ENCODE data around the gene SDS. TPM values are rescaled to one million over a fixed set of nuclear protein-coding genes. Genes with fewer than 3 reads are reported as not detected.

Gene SDS
- total RNA-seq, 1 donor from 2014 or later = not detected

DNA sequence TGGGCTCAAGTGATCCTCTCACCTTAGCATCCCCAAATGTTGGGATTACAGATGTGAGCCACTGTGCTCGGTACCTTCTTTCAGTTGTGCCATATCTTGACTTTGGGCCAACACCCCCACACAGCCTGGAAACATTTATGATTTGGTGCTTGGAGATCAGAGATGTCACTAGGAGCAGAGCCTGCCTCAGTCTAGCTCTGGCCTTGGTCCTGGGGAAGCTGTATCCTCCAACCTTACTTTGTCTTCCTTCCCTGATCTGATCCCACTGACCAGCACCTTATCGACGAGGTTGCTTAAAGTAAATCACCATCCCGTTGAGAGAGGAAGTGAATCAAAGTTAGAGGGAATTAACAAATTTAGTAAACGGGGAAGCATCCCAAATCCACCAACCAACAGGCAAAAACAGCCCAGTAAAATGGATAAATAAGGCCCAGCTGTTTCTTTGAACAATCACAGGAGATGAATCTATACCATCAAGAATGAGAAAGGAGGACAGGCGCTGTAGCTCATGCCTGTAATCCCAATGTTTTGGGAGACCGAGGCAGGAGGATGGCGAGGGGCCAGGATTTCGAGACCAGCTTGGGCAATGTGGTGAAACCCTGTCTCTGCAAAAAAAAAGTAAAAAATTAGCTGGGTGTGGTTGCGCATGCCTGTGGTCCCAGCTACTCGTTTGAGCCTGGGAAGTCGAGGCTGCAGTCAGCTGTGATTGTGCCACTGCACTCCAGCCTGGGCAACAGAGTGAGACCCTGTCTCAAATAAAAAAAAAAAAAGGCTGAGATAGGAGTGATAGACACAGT lies 41.9 kb downstream of the SDS start:
- no peak overlapping the region for H3K9ac ChIP-seq (ENCODE audit: low read length)
- no peak overlapping the region for H3K27ac ChIP-seq (ENCODE audit: low read depth, low read length)
- no peaks in the 10 kb centered on the region for H3K27me3 ChIP-seq (ENCODE audit: insufficient read depth, low read length)
- H3K79me2 ChIP-seq (ENCODE audit: insufficient read depth, low read length) = peaks cover 27% of the 10 kb centered on the region
- H2AFZ ChIP-seq (ENCODE audit: low read depth, low read length) = no peak overlapping the region
- H3K9me3 Mint-ChIP-seq (ENCODE audit: unreplicated experiment) = no peaks in the 10 kb centered on the region
- peaks cover 48% of the 10 kb centered on the region for H4K20me1 ChIP-seq (ENCODE audit: insufficient read depth, low read length)
- no peak for FAIRE-seq
- H3K27ac Mint-ChIP-seq (ENCODE audit: unreplicated experiment) = no peak overlapping the region
- TF ChIP-seq, protein P1, sequence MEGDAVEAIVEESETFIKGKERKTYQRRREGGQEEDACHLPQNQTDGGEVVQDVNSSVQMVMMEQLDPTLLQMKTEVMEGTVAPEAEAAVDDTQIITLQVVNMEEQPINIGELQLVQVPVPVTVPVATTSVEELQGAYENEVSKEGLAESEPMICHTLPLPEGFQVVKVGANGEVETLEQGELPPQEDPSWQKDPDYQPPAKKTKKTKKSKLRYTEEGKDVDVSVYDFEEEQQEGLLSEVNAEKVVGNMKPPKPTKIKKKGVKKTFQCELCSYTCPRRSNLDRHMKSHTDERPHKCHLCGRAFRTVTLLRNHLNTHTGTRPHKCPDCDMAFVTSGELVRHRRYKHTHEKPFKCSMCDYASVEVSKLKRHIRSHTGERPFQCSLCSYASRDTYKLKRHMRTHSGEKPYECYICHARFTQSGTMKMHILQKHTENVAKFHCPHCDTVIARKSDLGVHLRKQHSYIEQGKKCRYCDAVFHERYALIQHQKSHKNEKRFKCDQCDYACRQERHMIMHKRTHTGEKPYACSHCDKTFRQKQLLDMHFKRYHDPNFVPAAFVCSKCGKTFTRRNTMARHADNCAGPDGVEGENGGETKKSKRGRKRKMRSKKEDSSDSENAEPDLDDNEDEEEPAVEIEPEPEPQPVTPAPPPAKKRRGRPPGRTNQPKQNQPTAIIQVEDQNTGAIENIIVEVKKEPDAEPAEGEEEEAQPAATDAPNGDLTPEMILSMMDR (IDR thresholded peaks at IDR 0.05; ENCODE audit: insufficient read depth, low read depth, low read length) = no peak
- no peak for TF ChIP-seq EZH2 (IDR thresholded peaks at IDR 0.05; ENCODE audit: insufficient read depth, low read length)
- no peak overlapping the region for H3K4me3 ChIP-seq (ENCODE audit: insufficient read depth, low read depth, low read length)
- peaks cover 5% of the 10 kb centered on the region for H3K36me3 Mint-ChIP-seq (ENCODE audit: low read depth, unreplicated experiment)
- H3K4me1 ChIP-seq (ENCODE audit: insufficient read depth, low read length) = peaks cover 10% of the 10 kb centered on the region
- H3K9me3 ChIP-seq (ENCODE audit: insufficient read depth, low read depth, low read length) = no peaks in the 10 kb centered on the region
- no peak overlapping the region for H3K4me2 ChIP-seq (ENCODE audit: low read length)
- DNase-seq (ENCODE audit: low read depth) = no peak
- no peak overlapping the region for H3K4me3 Mint-ChIP-seq (ENCODE audit: unreplicated experiment)
- no peaks in the 10 kb centered on the region for H3K27me3 Mint-ChIP-seq (ENCODE audit: low read depth, unreplicated experiment)
- no peaks in the 10 kb centered on the region for H3K36me3 ChIP-seq (ENCODE audit: insufficient read depth, low read length)
- peaks cover 5% of the 10 kb centered on the region for H3K4me1 Mint-ChIP-seq (ENCODE audit: low read depth, unreplicated experiment)

DNA sequence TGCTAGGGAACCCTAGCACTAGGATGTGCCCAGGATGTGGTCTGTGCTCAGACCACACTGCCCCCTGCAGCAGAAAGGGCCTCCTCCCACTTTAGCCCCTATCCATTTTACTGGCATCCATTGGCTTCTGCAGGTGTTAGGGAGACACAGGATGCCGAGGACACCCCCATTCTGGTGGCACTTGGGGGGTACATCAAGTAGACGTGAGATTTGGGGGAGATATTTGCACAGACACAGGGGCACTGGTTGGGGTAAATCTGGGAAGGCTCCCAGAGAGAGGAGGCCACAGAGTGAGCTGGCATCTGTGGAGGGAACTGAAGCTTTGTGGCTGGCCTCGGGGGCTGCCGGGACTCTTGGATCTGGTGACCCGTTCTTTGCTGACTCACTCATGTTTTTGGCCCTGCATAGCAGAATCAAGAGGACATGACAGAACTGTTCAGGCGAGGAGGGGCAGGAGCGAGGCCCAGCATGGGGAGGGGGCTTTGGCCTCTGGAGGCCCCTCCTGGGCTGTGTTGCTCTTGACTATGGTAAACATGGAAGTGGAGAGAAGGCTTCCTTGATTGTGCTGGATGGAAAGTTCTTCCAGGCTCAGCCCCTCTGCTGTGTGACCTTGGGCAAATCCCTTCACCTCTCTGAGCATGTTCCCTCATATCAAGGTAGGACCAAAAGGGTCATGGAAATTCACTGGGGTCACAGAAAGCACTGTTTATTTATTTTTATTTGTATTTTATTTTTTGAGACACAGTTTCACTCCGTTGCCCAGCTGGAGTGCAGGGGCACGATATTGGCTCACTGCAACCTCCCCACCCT lies 43.5 kb downstream of the SDS start:
- H3K36me3 Mint-ChIP-seq (ENCODE audit: low read depth, unreplicated experiment) = peaks cover 5% of the 10 kb centered on the region
- DNase-seq (ENCODE audit: low read depth) = no peak
- H3K27ac ChIP-seq (ENCODE audit: low read depth, low read length) = no peak overlapping the region
- H3K4me3 ChIP-seq (ENCODE audit: insufficient read depth, low read depth, low read length) = peak overlapping the region; percentile 24
- H3K27me3 Mint-ChIP-seq (ENCODE audit: low read depth, unreplicated experiment) = no peaks in the 10 kb centered on the region
- H4K20me1 ChIP-seq (ENCODE audit: insufficient read depth, low read length) = peaks cover 37% of the 10 kb centered on the region
- H3K4me1 ChIP-seq (ENCODE audit: insufficient read depth, low read length) = peaks cover 10% of the 10 kb centered on the region
- peak overlapping the region; percentile 82 for H3K9ac ChIP-seq (ENCODE audit: low read length)
- no peaks in the 10 kb centered on the region for H3K9me3 ChIP-seq (ENCODE audit: insufficient read depth, low read depth, low read length)
- TF ChIP-seq EZH2 (IDR thresholded peaks at IDR 0.05; ENCODE audit: insufficient read depth, low read length) = no peak
- TF ChIP-seq, protein P1 (IDR thresholded peaks at IDR 0.05; ENCODE audit: insufficient read depth, low read depth, low read length) = no peak
- H3K9me3 Mint-ChIP-seq (ENCODE audit: unreplicated experiment) = no peaks in the 10 kb centered on the region
- peak overlapping the region; percentile 20 for H3K27ac Mint-ChIP-seq (ENCODE audit: unreplicated experiment)
- H3K27me3 ChIP-seq (ENCODE audit: insufficient read depth, low read length) = no peaks in the 10 kb centered on the region
- no peak overlapping the region for H2AFZ ChIP-seq (ENCODE audit: low read depth, low read length)
- H3K4me2 ChIP-seq (ENCODE audit: low read length) = peak overlapping the region; percentile 98
- H3K79me2 ChIP-seq (ENCODE audit: insufficient read depth, low read length) = peaks cover 27% of the 10 kb centered on the region
- H3K4me1 Mint-ChIP-seq (ENCODE audit: low read depth, unreplicated experiment) = peaks cover 4% of the 10 kb centered on the region
- peak overlapping the region; percentile 88 for H3K4me3 Mint-ChIP-seq (ENCODE audit: unreplicated experiment)
- no peak for FAIRE-seq
- no peaks in the 10 kb centered on the region for H3K36me3 ChIP-seq (ENCODE audit: insufficient read depth, low read length)
